Mucosa of rectum (tissue), 2 donors: Measurements from ENCODE around the gene CACNG7.

Experiments used
- H3K27ac ChIP-seq, 2 donors: one replicate each; pipeline ENCODE4 v1.7.0; 2013; ENCODE audit warnings: inconsistent platforms in 2 of 2, low read depth in 2 of 2, low read length in 2 of 2
- H3K27me3 ChIP-seq, 2 donors: one replicate each; pipeline ENCODE4 v1.7.0; 2013; ENCODE audit warnings: low read length in 2 of 2; ENCODE audit not compliant: control insufficient read depth in 2 of 2, insufficient read depth in 2 of 2
- H3K36me3 ChIP-seq, 2 donors: one replicate each; pipeline ENCODE4 v1.7.0; 2013; ENCODE audit warnings: low read length in 2 of 2; ENCODE audit not compliant: control insufficient read depth in 2 of 2, insufficient read depth in 2 of 2
- H3K4me1 ChIP-seq, 2 donors: one replicate each; pipeline ENCODE4 v1.7.0; 2013; ENCODE audit warnings: low read length in 2 of 2, mild to moderate bottlenecking in 1 of 2; ENCODE audit not compliant: control insufficient read depth in 2 of 2, insufficient read depth in 2 of 2
- H3K4me3 ChIP-seq, 2 donors: one replicate each; pipeline ENCODE4 v1.7.0; 2013; ENCODE audit warnings: low read length in 2 of 2
- H3K9ac ChIP-seq, 2 donors: one replicate each; pipeline ENCODE4 v1.7.0; 2013; ENCODE audit warnings: low read length in 2 of 2, low read depth in 1 of 2, mild to moderate bottlenecking in 1 of 2
- H3K9me3 ChIP-seq, 2 donors: one replicate each; pipeline ENCODE4 v1.7.0; 2013; ENCODE audit warnings: low read length in 2 of 2; ENCODE audit not compliant: control insufficient read depth in 2 of 2
- donor health status: healthy.
- donor health status: Normal muscosa, but diverticular disease.

Gene CACNG7

GRCh38 chr19:53981376-53981951, 72.4 kb downstream of the CACNG7 start:
- H3K9me3 ChIP-seq, result peaks cover 0 to 2% of the 10 kb centered on the region in 2 donors
- H3K36me3 ChIP-seq, result no peaks in the 10 kb centered on the region
- H3K27ac ChIP-seq, result no peak overlapping the region
- peaks cover 0 to 3% of the 10 kb centered on the region in 2 donors for H3K4me1 ChIP-seq
- H3K9ac ChIP-seq, result no peak overlapping the region
- H3K4me3 ChIP-seq, result no peak overlapping the region
- H3K27me3 ChIP-seq, result peaks cover 7 to 28% of the 10 kb centered on the region in 2 donors

GRCh38 chr19:53982001-53982451, 72.9 kb downstream of the CACNG7 start:
- Histone ChIP-seq H3K9ac (no peak overlapping the region), H3K9me3 (peaks cover 0 to 2% of the 10 kb centered on the region in 2 donors), H3K36me3 (no peaks in the 10 kb centered on the region), H3K4me3 (no peak overlapping the region), H3K27ac (no peak overlapping the region), H3K27me3 (peaks cover 7 to 26% of the 10 kb centered on the region in 2 donors), H3K4me1 (peaks cover 0 to 3% of the 10 kb centered on the region in 2 donors)

- H3K4me3 ChIP-seq, result no peak overlapping the region
- H3K9ac ChIP-seq, result no peak overlapping the region
- H3K36me3 ChIP-seq, result no peaks in the 10 kb centered on the region
- peaks cover 0 to 3% of the 10 kb centered on the region in 2 donors for H3K4me1 ChIP-seq
- no peak overlapping the region for H3K27ac ChIP-seq
- peaks cover 0 to 2% of the 10 kb centered on the region in 2 donors for H3K9me3 ChIP-seq
- H3K27me3 ChIP-seq, result peaks cover 7 to 22% of the 10 kb centered on the region in 2 donors
Measured at GRCh38 chr19:53982611-53983010, 73.5 kb downstream of the CACNG7 start.

- H3K9ac ChIP-seq, result no peak overlapping the region
- peaks cover 0 to 2% of the 10 kb centered on the region in 2 donors for H3K9me3 ChIP-seq
- no peak overlapping the region for H3K4me3 ChIP-seq
- peaks cover 2 to 22% of the 10 kb centered on the region in 2 donors for H3K27me3 ChIP-seq
- H3K36me3 ChIP-seq, result no peaks in the 10 kb centered on the region
- H3K27ac ChIP-seq, result no peak overlapping the region
- H3K4me1 ChIP-seq, result no peaks in the 10 kb centered on the region
Measured at GRCh38 chr19:53983457-53984289, 74.6 kb downstream of the CACNG7 start.

GRCh38 chr19:53985863-53986262, 76.8 kb downstream of the CACNG7 start:
- Histone ChIP-seq H3K9ac (no peak overlapping the region), H3K4me3 (no peak overlapping the region), H3K9me3 (peaks cover 0 to 2% of the 10 kb centered on the region in 2 donors), H3K36me3 (no peaks in the 10 kb centered on the region), H3K27me3 (peaks cover 5 to 15% of the 10 kb centered on the region in 2 donors), H3K27ac (no peak overlapping the region), H3K4me1 (no peaks in the 10 kb centered on the region)

GRCh38 chr19:53988981-53989380, 79.9 kb downstream of the CACNG7 start:
- H3K4me1 ChIP-seq, result no peaks in the 10 kb centered on the region

GRCh38 chr19:53989600-53990533, 80.8 kb downstream of the CACNG7 start:
- no peak overlapping the region for H3K9ac ChIP-seq
- no peak overlapping the region for H3K27ac ChIP-seq
- no peaks in the 10 kb centered on the region for H3K36me3 ChIP-seq
- no peaks in the 10 kb centered on the region for H3K9me3 ChIP-seq
- peaks cover 10 to 12% of the 10 kb centered on the region in 2 donors for H3K27me3 ChIP-seq
- H3K4me3 ChIP-seq, result no peak overlapping the region
- H3K4me1 ChIP-seq, result no peaks in the 10 kb centered on the region

More at GRCh38 chr19:53988981-53989380, 79.9 kb downstream of the CACNG7 start:
- H3K36me3 ChIP-seq, result no peaks in the 10 kb centered on the region
- no peak overlapping the region for H3K27ac ChIP-seq
- peaks cover 10 to 12% of the 10 kb centered on the region in 2 donors for H3K27me3 ChIP-seq
- no peak overlapping the region for H3K4me3 ChIP-seq
- H3K9ac ChIP-seq, result no peak overlapping the region
- H3K9me3 ChIP-seq, result no peaks in the 10 kb centered on the region

GRCh38 chr19:53991224-53992113, 82.4 kb downstream of the CACNG7 start, which contains the start of gene CACNG6:
CACNG6 (plus strand) TSS chr19:53991637; CDS start chr19:53992878, 1,241 bp downstream.
- H3K27ac ChIP-seq, result no peak within 1 kb of the TSS
- no peaks in the 10 kb centered on the region for H3K36me3 ChIP-seq
- H3K9ac ChIP-seq, result no peak within 1 kb of the TSS
- H3K4me1 ChIP-seq, result no peaks in the 10 kb centered on the region
- no peaks in the 10 kb centered on the region for H3K9me3 ChIP-seq
- no peak within 1 kb of the TSS for H3K4me3 ChIP-seq
- peaks cover 10 to 12% of the 10 kb centered on the region in 2 donors for H3K27me3 ChIP-seq

GRCh38 chr19:53992211-53992610, 83.1 kb downstream of the CACNG7 start:
- H3K9me3 ChIP-seq, result no peaks in the 10 kb centered on the region
- no peaks in the 10 kb centered on the region for H3K36me3 ChIP-seq
- H3K4me1 ChIP-seq, result no peaks in the 10 kb centered on the region
- no peak overlapping the region for H3K9ac ChIP-seq
- no peak overlapping the region for H3K4me3 ChIP-seq
- H3K27me3 ChIP-seq, result peaks cover 10 to 12% of the 10 kb centered on the region in 2 donors
- H3K27ac ChIP-seq, result no peak overlapping the region
